Ishikawa (cell line): ENCODE measurements around the gene PYGL.

Experiments
- CEBPB ChIP-seq: IDR thresholded peaks from 2 replicates; pipeline ENCODE4 v1.6.1; 2012
- CREB1 ChIP-seq: IDR thresholded peaks from 2 replicates; pipeline ENCODE4 v1.6.1; 2012; ENCODE audit warnings: low read depth
- EGR1 ChIP-seq: IDR thresholded peaks from 2 replicates; pipeline ENCODE4 v1.6.1; 2012
- EP300 ChIP-seq: IDR thresholded peaks from 2 replicates; pipeline ENCODE4 v1.6.1; 2012; ENCODE audit warnings: borderline replicate concordance
- FOXM1 ChIP-seq: IDR thresholded peaks from 2 replicates; pipeline ENCODE4 v1.6.1; 2012; ENCODE audit warnings: low read depth, borderline replicate concordance
- MAX ChIP-seq: IDR thresholded peaks from 2 replicates; pipeline ENCODE4 v1.6.1; 2012
- NFIC ChIP-seq: IDR thresholded peaks from 2 replicates; pipeline ENCODE4 v1.6.1; 2012
- RAD21 ChIP-seq: IDR thresholded peaks from 2 replicates; pipeline ENCODE4 v1.6.1; 2012; ENCODE audit warnings: low read depth
- REST ChIP-seq: IDR thresholded peaks from 2 replicates; pipeline ENCODE4 v1.6.1; 2012; ENCODE audit warnings: low read depth, mild to moderate bottlenecking
- TAF1 ChIP-seq: IDR thresholded peaks from 2 replicates; pipeline ENCODE4 v1.6.1; 2012; ENCODE audit warnings: low read depth, mild to moderate bottlenecking
- TCF12 ChIP-seq: IDR thresholded peaks from 2 replicates; pipeline ENCODE4 v1.6.1; 2012; ENCODE audit warnings: low read depth
- TEAD4 ChIP-seq: IDR thresholded peaks from 2 replicates; pipeline ENCODE4 v1.6.1; 2012
- USF1 ChIP-seq: IDR thresholded peaks from 2 replicates; pipeline ENCODE4 v1.6.1; 2012
- YY1 ChIP-seq: IDR thresholded peaks from 2 replicates; pipeline ENCODE4 v1.6.1; 2012; ENCODE audit warnings: low read depth
- ZBTB7A ChIP-seq: IDR thresholded peaks from 2 replicates; pipeline ENCODE4 v1.6.1; 2012; ENCODE audit warnings: low read depth

Gene PYGL

GRCh38 chr14:50937800-50938199 lies 6.5 kb downstream of the PYGL start:
- TF ChIP-seq MAX: no peak
- TF ChIP-seq TEAD4: no peak
- no peak for TF ChIP-seq TAF1
- TF ChIP-seq REST: no peak
- no peak for TF ChIP-seq EGR1
- TF ChIP-seq NFIC: no peak
- no peak for TF ChIP-seq FOXM1
- no peak for TF ChIP-seq ZBTB7A
- no peak for TF ChIP-seq USF1
- TF ChIP-seq RAD21: no peak
- TF ChIP-seq YY1: no peak
- TF ChIP-seq EP300: no peak
- TF ChIP-seq CREB1: no peak
- no peak for TF ChIP-seq CEBPB
- TF ChIP-seq TCF12: no peak

GRCh38 chr14:50937325-50937724 lies 7.0 kb downstream of the PYGL start:
- TF ChIP-seq YY1 (no peak), MAX (no peak), EP300 (no peak), EGR1 (no peak), TEAD4 (no peak), TAF1 (no peak), RAD21 (no peak), ZBTB7A (no peak), TCF12 (no peak), NFIC (no peak), CREB1 (no peak), CEBPB (no peak), REST (no peak), FOXM1 (no peak), USF1 (no peak)

- TF ChIP-seq CREB1: no peak
- no peak for TF ChIP-seq REST
- no peak for TF ChIP-seq RAD21
- TF ChIP-seq MAX: no peak
- TF ChIP-seq TAF1: no peak
- no peak for TF ChIP-seq EGR1
- TF ChIP-seq USF1: no peak
- no peak for TF ChIP-seq NFIC
- TF ChIP-seq ZBTB7A: no peak
- no peak for TF ChIP-seq FOXM1
- TF ChIP-seq TEAD4: no peak
- no peak for TF ChIP-seq CEBPB
- TF ChIP-seq EP300: no peak
- no peak for TF ChIP-seq TCF12
- TF ChIP-seq YY1: no peak
These were observed 7.4 kb downstream of the PYGL start for GRCh38 chr14:50936882-50937281.

GRCh38 chr14:50936016-50936340 lies 8.3 kb downstream of the PYGL start:
- no peak for TF ChIP-seq MAX
- TF ChIP-seq TAF1: no peak
- no peak for TF ChIP-seq EGR1
- TF ChIP-seq FOXM1: no peak
- no peak for TF ChIP-seq ZBTB7A
- TF ChIP-seq CREB1: no peak
- TF ChIP-seq NFIC: no peak
- TF ChIP-seq RAD21: no peak
- TF ChIP-seq USF1: no peak
- TF ChIP-seq TEAD4: no peak
- TF ChIP-seq TCF12: no peak
- TF ChIP-seq CEBPB: no peak
- TF ChIP-seq YY1: no peak
- no peak for TF ChIP-seq REST
- no peak for TF ChIP-seq EP300
